Measurements from ENCODE around the gene PRKCE.

PRKCE gene

GRCh38 chr2:46184794-46185583, 533.5 kb downstream of the PRKCE start:
- DNase-seq (ENCODE audit: extremely low read depth, low read depth), result no peak
- no peak; the same call in none of the 2 replicates for TF ChIP-seq CTCF (IDR thresholded peaks at IDR 0.05; ENCODE audit: low read depth, low read length)

GRCh38 chr2:46187112-46187618, 535.7 kb downstream of the PRKCE start:
- DNase-seq (ENCODE audit: extremely low read depth, low read depth), result peak; percentile 80

GRCh38 chr2:46188041-46188716, 536.7 kb downstream of the PRKCE start:
- no peak for DNase-seq (ENCODE audit: extremely low read depth, low read depth)
- TF ChIP-seq CTCF (IDR thresholded peaks at IDR 0.05; ENCODE audit: low read depth, low read length), result no peak

More at GRCh38 chr2:46187112-46187618, 535.7 kb downstream of the PRKCE start:
- TF ChIP-seq CTCF (IDR thresholded peaks at IDR 0.05; ENCODE audit: low read depth, low read length), result no peak

GRCh38 chr2:46193356-46193755, 541.9 kb downstream of the PRKCE start:
- no peak for TF ChIP-seq CTCF (IDR thresholded peaks at IDR 0.05; ENCODE audit: low read depth, low read length)
- no peak for DNase-seq (ENCODE audit: extremely low read depth, low read depth)

- no peak for TF ChIP-seq CTCF (IDR thresholded peaks at IDR 0.05; ENCODE audit: low read depth, low read length)
- DNase-seq (ENCODE audit: extremely low read depth, low read depth), result no peak
Measured at GRCh38 chr2:46193855-46194254, 542.4 kb downstream of the PRKCE start.

- TF ChIP-seq CTCF (IDR thresholded peaks at IDR 0.05; ENCODE audit: low read depth, low read length), result no peak
- DNase-seq (ENCODE audit: extremely low read depth, low read depth), result no peak
Measured at GRCh38 chr2:46194856-46195255, 543.4 kb downstream of the PRKCE start.

GRCh38 chr2:46195819-46196218, 544.3 kb downstream of the PRKCE start:
- DNase-seq (ENCODE audit: extremely low read depth, low read depth), result no peak
- no peak for TF ChIP-seq CTCF (IDR thresholded peaks at IDR 0.05; ENCODE audit: low read depth, low read length)

Measured in AG09319 (cell line).